Psoas muscle (tissue), 8 donors: ENCODE results near the gene CHN2. TPM values are rescaled to one million over a fixed set of nuclear protein-coding genes. Genes with fewer than 3 reads are reported as not detected.

Experiments used
- ATAC-seq, 4 donors: fragments of 200-7000 bp; cut with Tn5 transposase; one replicate each; pipeline ENCODE4 v1.9.1; 2020; ENCODE audit warnings: moderate library complexity in 3 of 4, mild to moderate bottlenecking in 2 of 4
- DNase-seq, 2 donors: peaks; one replicate each; pipeline ENCODE4 v3.0.0-alpha.2; 2020
- H3K27ac ChIP-seq: fragments of 200-600 bp; one replicate; pipeline ENCODE4 v1.8.0; 2022
- H3K27me3 ChIP-seq, 3 donors: fragments of 200-600 bp in 1 of 3; one replicate each; pipeline versions ENCODE4 v1.6.1 to v1.8.0; 2013 to 2022; ENCODE audit warnings: low read length in 2 of 3, mild to moderate bottlenecking in 2 of 3, moderate library complexity in 1 of 3; ENCODE audit not compliant: insufficient read depth in 3 of 3
- H3K36me3 ChIP-seq, 2 donors: fragments of 200-600 bp in 1 of 2; one replicate each; pipeline versions ENCODE4 v1.6.1 to v1.8.0; 2013 to 2022; ENCODE audit warnings: low read depth in 1 of 2, mild to moderate bottlenecking in 1 of 2, moderate library complexity in 1 of 2; ENCODE audit not compliant: insufficient read depth in 1 of 2
- H3K4me1 ChIP-seq: fragments of 200-600 bp; one replicate; pipeline ENCODE4 v1.8.0; 2022
- H3K4me3 ChIP-seq: fragments of 200-600 bp; one replicate; pipeline ENCODE4 v1.8.0; 2022; ENCODE audit warnings: mild to moderate bottlenecking
- H3K9me3 ChIP-seq: fragments of 200-600 bp; one replicate; pipeline ENCODE4 v1.8.0; 2022
- CTCF ChIP-seq: fragments of 200-600 bp; IDR thresholded peaks from one replicate; pipeline ENCODE4 v1.8.0; 2022; ENCODE audit warnings: antibody characterized with exemption
- WGBS, 3 donors: extraction: QIAGEN DNeasy Blood & Tissue Kit; methylation state at CpG; one replicate each; pipeline versions ENCODE4 v1.1.6 to v1.1.7; 2013; 5-methylcytosine and 5-hydroxymethylcytosine counted together
- intact Hi-C, 2 donors: fragments of 100-400 bp; cut with DNase I; formaldehyde crosslinking; loops; one replicate each; pipeline versions ENCODE4 v1.11.0 to v1.14.2; 2022
- polyA plus RNA-seq, 3 donors: library from polyadenylated mRNA; stranded (reverse); fragments of 200-250 nt; gene quantifications; one replicate each; pipeline ENCODE4 v1.2.3, GENCODE V29; 2013
- total RNA-seq, 4 donors: library from RNA; stranded (reverse); fragmentation: NEBNext Ultra II Directional in 2 of 4; extraction: Animal tissue kit (Norgen Biotek cat#: 25700) in 2 of 4; gene quantifications; one replicate each; pipeline versions ENCODE4 v1.2.1 to v1.2.4, GENCODE V29; 2021 to 2023
- donor health status: healthy with polysubstance abuse.
- donor health status: DM: no; HTN: no; CAD: no; lungs with moderate emphysema.
- donor health status: Bipolar disorder and iron deficiency.
- donor health status: healthy.
- donor health status: DM: yes; HTN: yes; CAD: no.
- donor health status: DM: no; HTN: no; CAD: no.
- donor health status: DM: no; HTN: no; CAD: no.
- donor health status: DM: yes; HTN: yes; CAD: no.

The CHN2 gene
- total and polyA plus RNA-seq, 7 donors = 0.43 to 18.1 (median 2.3) TPM

- intact Hi-C loops = no loop called here
- Histone ChIP-seq H3K27me3 (no peaks in the 10 kb centered on the region), H3K4me1 (no peaks in the 10 kb centered on the region), H3K27ac (no peak overlapping the region), H3K36me3 (no peaks in the 10 kb centered on the region), H3K4me3 (no peak overlapping the region), H3K9me3 (no peaks in the 10 kb centered on the region)
- DNase-seq (no peak), ATAC-seq (peak in 1 of 4 donors; percentile 82)
- TF ChIP-seq CTCF = no peak
- WGBS, 3 donors = 48 to 68% (median 55%) methylated on average over 1 of the region's 1 CpG
Measured at GRCh38 chr7:29287366-29287765, 92.8 kb downstream of the CHN2 start.

GRCh38 chr7:29288181-29289091 is 93.9 kb downstream of the CHN2 start:
- no peaks in the 10 kb centered on the region for H3K4me1 ChIP-seq
- no peaks in the 10 kb centered on the region for H3K36me3 ChIP-seq
- no peak for TF ChIP-seq CTCF
- ATAC-seq (no peak), DNase-seq (no peak)
- 66 to 72% (median 70%) methylated on average over 6 of the region's 6 CpGs for WGBS, 3 donors
- H3K4me3 ChIP-seq = no peak overlapping the region
- H3K27me3 ChIP-seq = no peaks in the 10 kb centered on the region
- intact Hi-C loops = no loop called here
- H3K27ac ChIP-seq = no peak overlapping the region
- H3K9me3 ChIP-seq = no peaks in the 10 kb centered on the region

- no peak overlapping the region for H3K27ac ChIP-seq
- H3K4me3 ChIP-seq = no peak overlapping the region
- H3K4me1 ChIP-seq = no peaks in the 10 kb centered on the region
- no peaks in the 10 kb centered on the region for H3K36me3 ChIP-seq
- intact Hi-C loops = no loop called here
- no peaks in the 10 kb centered on the region for H3K9me3 ChIP-seq
- TF ChIP-seq CTCF = no peak
- 44 to 50% (median 46%) methylated on average over 15 of the region's 15 CpGs for WGBS, 3 donors
- DNase-seq = peak; percentile 37 to 67
- peak in 2 of 4 donors; percentile 16 to 59 for ATAC-seq
- no peaks in the 10 kb centered on the region for H3K27me3 ChIP-seq
Measured at GRCh38 chr7:29289156-29290021, 94.8 kb downstream of the CHN2 start.

- intact Hi-C loops = no loop called here
Measured at GRCh38 chr7:29290829-29291228, 96.3 kb downstream of the CHN2 start.

More at GRCh38 chr7:29290829-29291228, 96.3 kb downstream of the CHN2 start:
- Histone ChIP-seq H3K4me3 (no peak overlapping the region), H3K27ac (no peak overlapping the region), H3K4me1 (no peaks in the 10 kb centered on the region), H3K27me3 (no peaks in the 10 kb centered on the region), H3K36me3 (no peaks in the 10 kb centered on the region), H3K9me3 (no peaks in the 10 kb centered on the region)
- DNase-seq = no peak
- no peak for TF ChIP-seq CTCF
- ATAC-seq = no peak
- 97% methylated on average over 6 of the region's 6 CpGs for WGBS, 3 donors
